ENCODE results near the gene PAK1.

DNA sequence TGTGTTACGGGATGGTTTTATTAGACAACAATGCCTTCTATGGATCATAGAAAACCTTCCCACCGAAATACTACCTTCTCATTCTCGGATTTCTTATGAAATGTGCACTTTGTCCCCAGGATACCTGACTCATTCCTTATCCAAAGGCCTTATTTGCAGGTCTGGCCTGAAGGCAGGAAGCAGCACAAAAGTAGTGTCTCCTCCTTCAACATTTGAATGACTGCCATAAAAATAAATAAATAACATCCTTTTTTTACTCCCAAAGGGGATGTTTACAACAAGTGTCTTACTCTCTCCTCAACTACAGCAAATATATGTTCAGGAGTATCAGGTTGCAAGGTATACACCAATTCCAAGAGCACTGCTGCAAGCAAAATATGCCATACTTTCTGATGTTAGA is 41.6 kb upstream of the PAK1 start:
- no peak for TF ChIP-seq CTCF (conservative IDR thresholded peaks at IDR 0.05; ENCODE audit: low read depth, low read length)
- no peak for TF ChIP-seq POLR2A (IDR thresholded peaks at IDR 0.05; ENCODE audit: low read depth, low read length)
- no peak for TF ChIP-seq CEBPB (IDR thresholded peaks at IDR 0.05; ENCODE audit: low read depth, low read length)
- no peak for TF ChIP-seq MXI1 (IDR thresholded peaks at IDR 0.05; ENCODE audit: borderline replicate concordance, low read depth, low read length)
- TF ChIP-seq, protein P1, sequence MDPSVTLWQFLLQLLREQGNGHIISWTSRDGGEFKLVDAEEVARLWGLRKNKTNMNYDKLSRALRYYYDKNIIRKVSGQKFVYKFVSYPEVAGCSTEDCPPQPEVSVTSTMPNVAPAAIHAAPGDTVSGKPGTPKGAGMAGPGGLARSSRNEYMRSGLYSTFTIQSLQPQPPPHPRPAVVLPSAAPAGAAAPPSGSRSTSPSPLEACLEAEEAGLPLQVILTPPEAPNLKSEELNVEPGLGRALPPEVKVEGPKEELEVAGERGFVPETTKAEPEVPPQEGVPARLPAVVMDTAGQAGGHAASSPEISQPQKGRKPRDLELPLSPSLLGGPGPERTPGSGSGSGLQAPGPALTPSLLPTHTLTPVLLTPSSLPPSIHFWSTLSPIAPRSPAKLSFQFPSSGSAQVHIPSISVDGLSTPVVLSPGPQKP (IDR thresholded peaks at IDR 0.05; ENCODE audit: borderline replicate concordance, low read depth, low read length): no peak

Data from IMR-90 (cell line).